HEK293 (cell line): ENCODE results near the gene CSNK1G1.

Experiments
- CTCF ChIA-PET: fragments of 350-600 bp; formaldehyde crosslinking; extraction: SDS; loops from one replicate; lab custom pipeline; 2021; ENCODE audit warnings: antibody characterized with exemption; lab: Yijun Ruan, JAX
- POLR2A ChIA-PET: fragments of 300-600 bp; formaldehyde crosslinking; extraction: SDS; loops from one replicate; lab custom pipeline; 2020; ENCODE audit warnings: antibody characterized with exemption, inconsistent platforms; lab: Yijun Ruan, JAX
- H3K27ac ChIP-seq: fragments of 200-500 bp; sonication (Bioruptor generic); 2 replicates; pipeline ENCODE4 v1.5.1; 2014; ENCODE audit warnings: low read depth, low read length, control low read depth, inconsistent platforms; ENCODE audit errors: extremely low read depth
- H3K36me3 ChIP-seq, 2 experiments: fragments of 200-500 bp in 1 of 2; sonication (Bioruptor generic) in 1 of 2; 1 replicate in 1 of 2; 2 replicates in 1 of 2; pipeline ENCODE4 v1.5.1; 2014 to 2017; ENCODE audit warnings: inconsistent platforms in 2 of 2, low read length in 2 of 2; ENCODE audit not compliant: control insufficient read depth in 2 of 2, insufficient read depth in 1 of 2
- H3K4me1 ChIP-seq: fragments of 200-500 bp; sonication (Bioruptor generic); 2 replicates; pipeline ENCODE4 v1.5.1; 2014; ENCODE audit warnings: mild to moderate bottlenecking, low read length, inconsistent platforms; ENCODE audit not compliant: control insufficient read depth, insufficient read depth
- H3K4me3 ChIP-seq: 2 replicates; pipeline ENCODE4 v1.5.1; 2011; ENCODE audit warnings: low read depth, mild to moderate bottlenecking, control low read depth, low read length, moderate library complexity
- H3K9me3 ChIP-seq: fragments of 200-500 bp; sonication (Bioruptor generic); 2 replicates; pipeline ENCODE4 v1.5.1; 2014; ENCODE audit warnings: low read depth, low read length, inconsistent platforms; ENCODE audit not compliant: control insufficient read depth, insufficient read depth
- BCL11A ChIP-seq: fragments of 450-650 bp; formaldehyde crosslinking; IDR thresholded peaks from 2 replicates; pipeline ENCODE4 v1.5.1; 2016; ENCODE audit warnings: low read depth, missing biosample characterization, missing genetic modification characterization
- GLIS1 ChIP-seq: fragments of 450-650 bp; formaldehyde crosslinking; IDR thresholded peaks from 2 replicates; pipeline ENCODE4 v1.5.1; 2016; ENCODE audit warnings: missing biosample characterization, missing genetic modification characterization
- MYNN ChIP-seq: fragments of 450-650 bp; formaldehyde crosslinking; IDR thresholded peaks from 2 replicates; pipeline ENCODE4 v1.5.1; 2016; ENCODE audit warnings: missing biosample characterization, missing genetic modification characterization, borderline replicate concordance
- TCF7L2 ChIP-seq: IDR thresholded peaks from 2 replicates; pipeline ENCODE4 v1.6.1; 2011; ENCODE audit warnings: low read depth, mild to moderate bottlenecking, inconsistent platforms, low read length, moderate library complexity, borderline replicate concordance
- ZNF155 ChIP-seq: fragments of 450-650 bp; formaldehyde crosslinking; IDR thresholded peaks from 2 replicates; pipeline ENCODE4 v1.5.1; 2016; ENCODE audit warnings: missing biosample characterization, missing genetic modification characterization
- ZNF175 ChIP-seq: fragments of 450-650 bp; formaldehyde crosslinking; IDR thresholded peaks from 2 replicates; pipeline ENCODE4 v1.5.1; 2016; ENCODE audit warnings: missing biosample characterization, missing genetic modification characterization
- ZNF23 ChIP-seq: fragments of 450-650 bp; formaldehyde crosslinking; IDR thresholded peaks from 2 replicates; pipeline ENCODE4 v1.5.1; 2016; ENCODE audit warnings: missing biosample characterization, missing genetic modification characterization, borderline replicate concordance
- ZNF26 ChIP-seq: fragments of 450-650 bp; formaldehyde crosslinking; IDR thresholded peaks from 2 replicates; pipeline ENCODE4 v1.5.1; 2016; ENCODE audit warnings: missing biosample characterization, missing genetic modification characterization
- ZNF362 ChIP-seq: fragments of 450-650 bp; formaldehyde crosslinking; IDR thresholded peaks from 2 replicates; pipeline ENCODE4 v1.5.1; 2016; ENCODE audit warnings: missing biosample characterization, missing genetic modification characterization
- ZNF473 ChIP-seq: fragments of 450-650 bp; formaldehyde crosslinking; IDR thresholded peaks from 2 replicates; pipeline ENCODE4 v1.5.1; 2017; ENCODE audit warnings: missing biosample characterization, missing genetic modification characterization
- ZNF624 ChIP-seq: fragments of 450-650 bp; formaldehyde crosslinking; IDR thresholded peaks from 2 replicates; pipeline ENCODE4 v1.5.1; 2017; ENCODE audit warnings: missing biosample characterization, missing genetic modification characterization
- ZNF677 ChIP-seq: fragments of 450-650 bp; IDR thresholded peaks from 2 replicates; pipeline ENCODE4 v1.5.0; 2018; ENCODE audit warnings: missing biosample characterization, mild to moderate bottlenecking, missing genetic modification characterization, moderate library complexity
- ZSCAN16 ChIP-seq: fragments of 450-650 bp; formaldehyde crosslinking; IDR thresholded peaks from 2 replicates; pipeline ENCODE4 v1.5.1; 2016; ENCODE audit warnings: missing biosample characterization, missing genetic modification characterization
- ZSCAN18 ChIP-seq: fragments of 450-650 bp; formaldehyde crosslinking; IDR thresholded peaks from 2 replicates; pipeline ENCODE4 v1.5.1; 2016; ENCODE audit warnings: missing biosample characterization, missing genetic modification characterization
- TF ChIP-seq, protein P1 (sequence below): fragments of 450-650 bp; formaldehyde crosslinking; IDR thresholded peaks from 2 replicates; pipeline ENCODE4 v1.5.1; 2016; ENCODE audit warnings: missing biosample characterization, missing genetic modification characterization
- TF ChIP-seq, protein P2 (sequence below): fragments of 450-650 bp; formaldehyde crosslinking; IDR thresholded peaks from 2 replicates; pipeline ENCODE4 v1.5.1; 2016; ENCODE audit warnings: missing biosample characterization, missing genetic modification characterization
- TF ChIP-seq, protein P3 (sequence below): fragments of 450-650 bp; formaldehyde crosslinking; conservative IDR thresholded peaks from 2 replicates; pipeline ENCODE4 v1.5.1; 2016; ENCODE audit warnings: low read depth, missing biosample characterization, missing genetic modification characterization
- TF ChIP-seq, protein P4 (sequence below): fragments of 450-650 bp; formaldehyde crosslinking; optimal IDR thresholded peaks from 2 replicates; pipeline ENCODE3; 2016; ENCODE audit warnings: missing biosample characterization, mild to moderate bottlenecking, missing genetic modification characterization
- TF ChIP-seq, protein P5 (sequence below): fragments of 450-650 bp; formaldehyde crosslinking; IDR thresholded peaks from 2 replicates; pipeline ENCODE4 v1.5.1; 2017; ENCODE audit warnings: missing biosample characterization, missing genetic modification characterization

CSNK1G1 gene

GRCh38 chr15:64398575-64398974 is 42.6 kb upstream of the CSNK1G1 start:
- ChIA-PET CTCF (no interaction called here), POLR2A (no interaction called here)
- TF ChIP-seq, protein P1, sequence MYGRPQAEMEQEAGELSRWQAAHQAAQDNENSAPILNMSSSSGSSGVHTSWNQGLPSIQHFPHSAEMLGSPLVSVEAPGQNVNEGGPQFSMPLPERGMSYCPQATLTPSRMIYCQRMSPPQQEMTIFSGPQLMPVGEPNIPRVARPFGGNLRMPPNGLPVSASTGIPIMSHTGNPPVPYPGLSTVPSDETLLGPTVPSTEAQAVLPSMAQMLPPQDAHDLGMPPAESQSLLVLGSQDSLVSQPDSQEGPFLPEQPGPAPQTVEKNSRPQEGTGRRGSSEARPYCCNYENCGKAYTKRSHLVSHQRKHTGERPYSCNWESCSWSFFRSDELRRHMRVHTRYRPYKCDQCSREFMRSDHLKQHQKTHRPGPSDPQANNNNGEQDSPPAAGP (tag by site-specific recombination): no peak
- no peak for TF ChIP-seq GLIS1 (tag by site-specific recombination)
- TF ChIP-seq, protein P2, sequence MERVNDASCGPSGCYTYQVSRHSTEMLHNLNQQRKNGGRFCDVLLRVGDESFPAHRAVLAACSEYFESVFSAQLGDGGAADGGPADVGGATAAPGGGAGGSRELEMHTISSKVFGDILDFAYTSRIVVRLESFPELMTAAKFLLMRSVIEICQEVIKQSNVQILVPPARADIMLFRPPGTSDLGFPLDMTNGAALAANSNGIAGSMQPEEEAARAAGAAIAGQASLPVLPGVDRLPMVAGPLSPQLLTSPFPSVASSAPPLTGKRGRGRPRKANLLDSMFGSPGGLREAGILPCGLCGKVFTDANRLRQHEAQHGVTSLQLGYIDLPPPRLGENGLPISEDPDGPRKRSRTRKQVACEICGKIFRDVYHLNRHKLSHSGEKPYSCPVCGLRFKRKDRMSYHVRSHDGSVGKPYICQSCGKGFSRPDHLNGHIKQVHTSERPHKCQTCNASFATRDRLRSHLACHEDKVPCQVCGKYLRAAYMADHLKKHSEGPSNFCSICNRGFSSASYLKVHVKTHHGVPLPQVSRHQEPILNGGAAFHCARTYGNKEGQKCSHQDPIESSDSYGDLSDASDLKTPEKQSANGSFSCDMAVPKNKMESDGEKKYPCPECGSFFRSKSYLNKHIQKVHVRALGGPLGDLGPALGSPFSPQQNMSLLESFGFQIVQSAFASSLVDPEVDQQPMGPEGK (tag by site-specific recombination): no peak
- TF ChIP-seq, protein P3, sequence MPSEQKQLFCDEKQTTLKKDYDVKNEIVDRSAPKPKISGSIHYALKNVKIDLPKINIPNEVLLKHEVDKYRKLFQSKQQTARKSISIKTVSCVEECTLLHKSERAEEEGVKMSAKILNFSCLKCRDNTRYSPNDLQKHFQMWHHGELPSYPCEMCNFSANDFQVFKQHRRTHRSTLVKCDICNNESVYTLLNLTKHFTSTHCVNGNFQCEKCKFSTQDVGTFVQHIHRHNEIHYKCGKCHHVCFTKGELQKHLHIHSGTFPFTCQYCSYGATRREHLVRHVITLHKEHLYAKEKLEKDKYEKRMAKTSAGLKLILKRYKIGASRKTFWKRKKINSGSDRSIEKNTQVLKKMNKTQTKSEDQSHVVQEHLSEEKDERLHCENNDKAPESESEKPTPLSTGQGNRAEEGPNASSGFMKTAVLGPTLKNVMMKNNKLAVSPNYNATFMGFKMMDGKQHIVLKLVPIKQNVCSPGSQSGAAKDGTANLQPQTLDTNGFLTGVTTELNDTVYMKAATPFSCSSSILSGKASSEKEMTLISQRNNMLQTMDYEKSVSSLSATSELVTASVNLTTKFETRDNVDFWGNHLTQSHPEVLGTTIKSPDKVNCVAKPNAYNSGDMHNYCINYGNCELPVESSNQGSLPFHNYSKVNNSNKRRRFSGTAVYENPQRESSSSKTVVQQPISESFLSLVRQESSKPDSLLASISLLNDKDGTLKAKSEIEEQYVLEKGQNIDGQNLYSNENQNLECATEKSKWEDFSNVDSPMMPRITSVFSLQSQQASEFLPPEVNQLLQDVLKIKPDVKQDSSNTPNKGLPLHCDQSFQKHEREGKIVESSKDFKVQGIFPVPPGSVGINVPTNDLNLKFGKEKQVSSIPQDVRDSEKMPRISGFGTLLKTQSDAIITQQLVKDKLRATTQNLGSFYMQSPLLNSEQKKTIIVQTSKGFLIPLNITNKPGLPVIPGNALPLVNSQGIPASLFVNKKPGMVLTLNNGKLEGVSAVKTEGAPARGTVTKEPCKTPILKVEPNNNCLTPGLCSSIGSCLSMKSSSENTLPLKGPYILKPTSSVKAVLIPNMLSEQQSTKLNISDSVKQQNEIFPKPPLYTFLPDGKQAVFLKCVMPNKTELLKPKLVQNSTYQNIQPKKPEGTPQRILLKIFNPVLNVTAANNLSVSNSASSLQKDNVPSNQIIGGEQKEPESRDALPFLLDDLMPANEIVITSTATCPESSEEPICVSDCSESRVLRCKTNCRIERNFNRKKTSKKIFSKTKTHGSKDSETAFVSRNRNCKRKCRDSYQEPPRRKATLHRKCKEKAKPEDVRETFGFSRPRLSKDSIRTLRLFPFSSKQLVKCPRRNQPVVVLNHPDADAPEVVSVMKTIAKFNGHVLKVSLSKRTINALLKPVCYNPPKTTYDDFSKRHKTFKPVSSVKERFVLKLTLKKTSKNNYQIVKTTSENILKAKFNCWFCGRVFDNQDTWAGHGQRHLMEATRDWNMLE (tag by site-specific recombination): no peak
- TF ChIP-seq ZNF155 (tag by site-specific recombination): no peak
- TF ChIP-seq ZNF473 (tag by site-specific recombination): no peak
- no peak for TF ChIP-seq ZSCAN18 (tag by site-specific recombination)
- no peak for TF ChIP-seq ZSCAN16 (tag by site-specific recombination)
- no peak for TF ChIP-seq MYNN
- H3K4me3 ChIP-seq: no peak overlapping the region
- H3K36me3 ChIP-seq: peaks cover 24 to 58% of the 10 kb centered on the region in 2 experiments
- no peaks in the 10 kb centered on the region for H3K9me3 ChIP-seq
- no peaks in the 10 kb centered on the region for H3K4me1 ChIP-seq
- H3K27ac ChIP-seq: no peak overlapping the region

GRCh38 chr15:64396789-64397188 is 40.8 kb upstream of the CSNK1G1 start:
- ChIA-PET POLR2A (no interaction called here), CTCF (no interaction called here)
- H3K4me3 ChIP-seq: no peak overlapping the region
- no peaks in the 10 kb centered on the region for H3K9me3 ChIP-seq
- H3K27ac ChIP-seq: no peak overlapping the region
- no peaks in the 10 kb centered on the region for H3K4me1 ChIP-seq
- peaks cover 24 to 58% of the 10 kb centered on the region in 2 experiments for H3K36me3 ChIP-seq
- TF ChIP-seq ZNF175 (tag by site-specific recombination): no peak
- TF ChIP-seq ZNF624 (tag by site-specific recombination): no peak
- TF ChIP-seq, protein P4, sequence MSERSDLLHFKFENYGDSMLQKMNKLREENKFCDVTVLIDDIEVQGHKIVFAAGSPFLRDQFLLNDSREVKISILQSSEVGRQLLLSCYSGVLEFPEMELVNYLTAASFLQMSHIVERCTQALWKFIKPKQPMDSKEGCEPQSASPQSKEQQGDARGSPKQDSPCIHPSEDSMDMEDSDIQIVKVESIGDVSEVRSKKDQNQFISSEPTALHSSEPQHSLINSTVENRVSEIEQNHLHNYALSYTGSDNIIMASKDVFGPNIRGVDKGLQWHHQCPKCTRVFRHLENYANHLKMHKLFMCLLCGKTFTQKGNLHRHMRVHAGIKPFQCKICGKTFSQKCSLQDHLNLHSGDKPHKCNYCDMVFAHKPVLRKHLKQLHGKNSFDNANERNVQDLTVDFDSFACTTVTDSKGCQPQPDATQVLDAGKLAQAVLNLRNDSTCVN (tag by site-specific recombination): no peak
- TF ChIP-seq ZNF362: no peak
- TF ChIP-seq BCL11A (tag by site-specific recombination): no peak
- no peak for TF ChIP-seq ZNF26 (tag by site-specific recombination)
- no peak for TF ChIP-seq TCF7L2
- TF ChIP-seq, protein P5, sequence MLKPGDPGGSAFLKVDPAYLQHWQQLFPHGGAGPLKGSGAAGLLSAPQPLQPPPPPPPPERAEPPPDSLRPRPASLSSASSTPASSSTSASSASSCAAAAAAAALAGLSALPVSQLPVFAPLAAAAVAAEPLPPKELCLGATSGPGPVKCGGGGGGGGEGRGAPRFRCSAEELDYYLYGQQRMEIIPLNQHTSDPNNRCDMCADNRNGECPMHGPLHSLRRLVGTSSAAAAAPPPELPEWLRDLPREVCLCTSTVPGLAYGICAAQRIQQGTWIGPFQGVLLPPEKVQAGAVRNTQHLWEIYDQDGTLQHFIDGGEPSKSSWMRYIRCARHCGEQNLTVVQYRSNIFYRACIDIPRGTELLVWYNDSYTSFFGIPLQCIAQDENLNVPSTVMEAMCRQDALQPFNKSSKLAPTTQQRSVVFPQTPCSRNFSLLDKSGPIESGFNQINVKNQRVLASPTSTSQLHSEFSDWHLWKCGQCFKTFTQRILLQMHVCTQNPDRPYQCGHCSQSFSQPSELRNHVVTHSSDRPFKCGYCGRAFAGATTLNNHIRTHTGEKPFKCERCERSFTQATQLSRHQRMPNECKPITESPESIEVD (tag by site-specific recombination): no peak
- no peak for TF ChIP-seq ZNF23
- TF ChIP-seq ZNF677: no peak
